SU-DHL-6 (cell line): ENCODE results near the gene WFIKKN1.

Experiments used
- H2AFZ ChIP-seq: fragments of 200-600 bp; sonication (generic); 2 replicates; pipeline ENCODE4 v1.6.1; 2014; ENCODE audit warnings: low read depth, mild to moderate bottlenecking, moderate library complexity, mixed read lengths, antibody characterized with exemption, low read length; ENCODE audit not compliant: severe bottlenecking
- H3F3A ChIP-seq: fragments of 200-600 bp; shearing (Covaris generic); 2 replicates; pipeline ENCODE4 v1.6.0; 2016; ENCODE audit warnings: antibody characterized with exemption, mild to moderate bottlenecking; ENCODE audit not compliant: insufficient read depth
- H3K27ac ChIP-seq: fragments of 200-600 bp; sonication (generic); 2 replicates; pipeline ENCODE4 v1.5.1; 2016; ENCODE audit warnings: low read depth, mild to moderate bottlenecking, low read length, moderate library complexity, mixed read lengths
- H3K27me3 ChIP-seq: fragments of 200-600 bp; sonication (generic), shearing (Covaris generic); 2 replicates; pipeline ENCODE4 v1.6.0; 2014; ENCODE audit warnings: mild to moderate bottlenecking, low read length
- H3K36me3 ChIP-seq: fragments of 200-600 bp; sonication (generic); 2 replicates; pipeline ENCODE4 v1.6.1; 2014; ENCODE audit warnings: mild to moderate bottlenecking, low read length, mixed read lengths
- H3K4me2 ChIP-seq: fragments of 300-600, 200-600 bp; shearing (Covaris generic), sonication (generic); 2 replicates; pipeline ENCODE4 v1.6.0; 2014; ENCODE audit warnings: low read length, low read depth, mild to moderate bottlenecking; ENCODE audit not compliant: poor library complexity, severe bottlenecking
- H3K4me3 ChIP-seq: fragments of 200-600 bp; sonication (generic); 2 replicates; pipeline ENCODE4 v1.5.1; 2014; ENCODE audit warnings: antibody characterized with exemption, low read length, mild to moderate bottlenecking, mixed read lengths; ENCODE audit not compliant: insufficient read depth, poor library complexity, severe bottlenecking
- H3K79me2 ChIP-seq: fragments of 200-600 bp; sonication (generic); 2 replicates; pipeline ENCODE4 v1.6.1; 2014; ENCODE audit warnings: mild to moderate bottlenecking, low read length, moderate library complexity; ENCODE audit not compliant: insufficient read depth
- H3K9ac ChIP-seq: fragments of 200-600 bp; sonication (generic); 2 replicates; pipeline ENCODE4 v1.7.0; 2014; ENCODE audit warnings: mild to moderate bottlenecking, low read length
- H3K9me2 ChIP-seq: fragments of 200-600 bp; sonication (generic); replicated peaks from 2 replicates; pipeline ENCODE4 v1.6.1; 2014; ENCODE audit warnings: low read length; ENCODE audit not compliant: insufficient read depth
- H3K9me3 ChIP-seq: fragments of 200-600 bp; sonication (generic); 2 replicates; pipeline ENCODE4 v1.6.1; 2014; ENCODE audit warnings: low read length, mixed read lengths; ENCODE audit not compliant: insufficient read depth
- H4K20me1 ChIP-seq: fragments of 200-600 bp; sonication (generic); 2 replicates; pipeline ENCODE4 v1.6.1; 2014; ENCODE audit warnings: low read depth, mild to moderate bottlenecking, antibody characterized with exemption, low read length, moderate library complexity, mixed read lengths
- CTCF ChIP-seq: fragments of 200-600 bp; sonication (generic); IDR thresholded peaks from one replicate; pipeline ENCODE4 v1.5.1; 2017; ENCODE audit warnings: antibody characterized with exemption, mild to moderate bottlenecking, low read length, moderate library complexity; ENCODE audit not compliant: insufficient read depth, poor library complexity, severe bottlenecking
- EZH2phosphoT487 ChIP-seq: fragments of 200-600 bp; sonication (generic), shearing (Covaris generic); conservative IDR thresholded peaks from 2 replicates; pipeline ENCODE4 v1.6.1; 2018; ENCODE audit warnings: mild to moderate bottlenecking, antibody characterized with exemption, low read length, moderate library complexity, mixed read lengths

WFIKKN1 gene

GRCh38 chr16:609984-610383 lies 20.8 kb upstream of the WFIKKN1 start:
- Histone ChIP-seq H4K20me1 (no peaks in the 10 kb centered on the region), H2AFZ (no peak overlapping the region), H3K9me2 (no peaks in the 10 kb centered on the region), H3K79me2 (no peaks in the 10 kb centered on the region), H3K9ac (no peak overlapping the region), H3K36me3 (no peaks in the 10 kb centered on the region), H3K27ac (no peak overlapping the region), H3K9me3 (no peaks in the 10 kb centered on the region), H3K4me2 (no peak overlapping the region), H3K4me3 (no peak overlapping the region), H3F3A (no peaks in the 10 kb centered on the region), H3K27me3 (no peaks in the 10 kb centered on the region)
- TF ChIP-seq EZH2phosphoT487 (no peak), CTCF (no peak)

GRCh38 chr16:610513-611381 lies 20.0 kb upstream of the WFIKKN1 start:
- H3K9me3 ChIP-seq, result no peaks in the 10 kb centered on the region
- H3K27me3 ChIP-seq, result no peaks in the 10 kb centered on the region
- no peak overlapping the region for H2AFZ ChIP-seq
- no peak for TF ChIP-seq EZH2phosphoT487
- peak; percentile 35 for TF ChIP-seq CTCF
- no peaks in the 10 kb centered on the region for H3F3A ChIP-seq
- H4K20me1 ChIP-seq, result no peaks in the 10 kb centered on the region
- no peak overlapping the region for H3K4me3 ChIP-seq
- H3K4me2 ChIP-seq, result no peak overlapping the region
- H3K36me3 ChIP-seq, result no peaks in the 10 kb centered on the region
- no peak overlapping the region for H3K9ac ChIP-seq
- no peaks in the 10 kb centered on the region for H3K9me2 ChIP-seq
- no peaks in the 10 kb centered on the region for H3K79me2 ChIP-seq
- H3K27ac ChIP-seq, result no peak overlapping the region

GRCh38 chr16:615122-615521 lies 15.7 kb upstream of the WFIKKN1 start:
- H2AFZ ChIP-seq, result no peak overlapping the region
- no peaks in the 10 kb centered on the region for H3K9me2 ChIP-seq
- no peaks in the 10 kb centered on the region for H3K9me3 ChIP-seq
- no peak overlapping the region for H3K27ac ChIP-seq
- no peaks in the 10 kb centered on the region for H3F3A ChIP-seq
- H4K20me1 ChIP-seq, result no peaks in the 10 kb centered on the region
- H3K36me3 ChIP-seq, result no peaks in the 10 kb centered on the region
- no peaks in the 10 kb centered on the region for H3K79me2 ChIP-seq
- TF ChIP-seq EZH2phosphoT487 (no peak), CTCF (no peak)
- no peak overlapping the region for H3K4me3 ChIP-seq
- no peaks in the 10 kb centered on the region for H3K27me3 ChIP-seq
- H3K4me2 ChIP-seq, result no peak overlapping the region
- no peak overlapping the region for H3K9ac ChIP-seq
